ENCODE measurements around the gene EID1.

DNA sequence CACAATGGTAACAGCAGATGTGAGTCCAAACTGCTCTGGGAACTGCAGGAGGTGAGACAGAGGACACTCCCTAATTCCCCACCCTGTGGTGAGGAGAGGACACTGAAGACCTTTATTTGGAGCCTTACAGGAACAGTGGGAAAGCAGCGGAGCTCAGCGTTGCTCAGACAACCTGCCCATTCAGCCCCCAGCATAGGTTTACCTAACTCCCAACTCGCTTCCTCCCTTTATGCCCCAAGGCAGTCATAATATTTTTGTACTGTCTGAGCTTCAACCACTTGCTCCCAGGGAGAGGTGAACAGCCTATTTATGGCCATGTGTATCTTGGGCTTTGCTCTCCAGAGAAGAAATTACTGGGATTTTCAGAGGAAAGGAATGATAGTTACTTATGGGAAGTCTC, 51.7 kb downstream of the EID1 start:
- TF ChIP-seq, protein P1, sequence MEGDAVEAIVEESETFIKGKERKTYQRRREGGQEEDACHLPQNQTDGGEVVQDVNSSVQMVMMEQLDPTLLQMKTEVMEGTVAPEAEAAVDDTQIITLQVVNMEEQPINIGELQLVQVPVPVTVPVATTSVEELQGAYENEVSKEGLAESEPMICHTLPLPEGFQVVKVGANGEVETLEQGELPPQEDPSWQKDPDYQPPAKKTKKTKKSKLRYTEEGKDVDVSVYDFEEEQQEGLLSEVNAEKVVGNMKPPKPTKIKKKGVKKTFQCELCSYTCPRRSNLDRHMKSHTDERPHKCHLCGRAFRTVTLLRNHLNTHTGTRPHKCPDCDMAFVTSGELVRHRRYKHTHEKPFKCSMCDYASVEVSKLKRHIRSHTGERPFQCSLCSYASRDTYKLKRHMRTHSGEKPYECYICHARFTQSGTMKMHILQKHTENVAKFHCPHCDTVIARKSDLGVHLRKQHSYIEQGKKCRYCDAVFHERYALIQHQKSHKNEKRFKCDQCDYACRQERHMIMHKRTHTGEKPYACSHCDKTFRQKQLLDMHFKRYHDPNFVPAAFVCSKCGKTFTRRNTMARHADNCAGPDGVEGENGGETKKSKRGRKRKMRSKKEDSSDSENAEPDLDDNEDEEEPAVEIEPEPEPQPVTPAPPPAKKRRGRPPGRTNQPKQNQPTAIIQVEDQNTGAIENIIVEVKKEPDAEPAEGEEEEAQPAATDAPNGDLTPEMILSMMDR (IDR thresholded peaks at IDR 0.05), result no peak
- TF ChIP-seq POLR2AphosphoS5 (IDR thresholded peaks at IDR 0.05; ENCODE audit: low read depth, low read length), result no peak
- TF ChIP-seq, protein P2, sequence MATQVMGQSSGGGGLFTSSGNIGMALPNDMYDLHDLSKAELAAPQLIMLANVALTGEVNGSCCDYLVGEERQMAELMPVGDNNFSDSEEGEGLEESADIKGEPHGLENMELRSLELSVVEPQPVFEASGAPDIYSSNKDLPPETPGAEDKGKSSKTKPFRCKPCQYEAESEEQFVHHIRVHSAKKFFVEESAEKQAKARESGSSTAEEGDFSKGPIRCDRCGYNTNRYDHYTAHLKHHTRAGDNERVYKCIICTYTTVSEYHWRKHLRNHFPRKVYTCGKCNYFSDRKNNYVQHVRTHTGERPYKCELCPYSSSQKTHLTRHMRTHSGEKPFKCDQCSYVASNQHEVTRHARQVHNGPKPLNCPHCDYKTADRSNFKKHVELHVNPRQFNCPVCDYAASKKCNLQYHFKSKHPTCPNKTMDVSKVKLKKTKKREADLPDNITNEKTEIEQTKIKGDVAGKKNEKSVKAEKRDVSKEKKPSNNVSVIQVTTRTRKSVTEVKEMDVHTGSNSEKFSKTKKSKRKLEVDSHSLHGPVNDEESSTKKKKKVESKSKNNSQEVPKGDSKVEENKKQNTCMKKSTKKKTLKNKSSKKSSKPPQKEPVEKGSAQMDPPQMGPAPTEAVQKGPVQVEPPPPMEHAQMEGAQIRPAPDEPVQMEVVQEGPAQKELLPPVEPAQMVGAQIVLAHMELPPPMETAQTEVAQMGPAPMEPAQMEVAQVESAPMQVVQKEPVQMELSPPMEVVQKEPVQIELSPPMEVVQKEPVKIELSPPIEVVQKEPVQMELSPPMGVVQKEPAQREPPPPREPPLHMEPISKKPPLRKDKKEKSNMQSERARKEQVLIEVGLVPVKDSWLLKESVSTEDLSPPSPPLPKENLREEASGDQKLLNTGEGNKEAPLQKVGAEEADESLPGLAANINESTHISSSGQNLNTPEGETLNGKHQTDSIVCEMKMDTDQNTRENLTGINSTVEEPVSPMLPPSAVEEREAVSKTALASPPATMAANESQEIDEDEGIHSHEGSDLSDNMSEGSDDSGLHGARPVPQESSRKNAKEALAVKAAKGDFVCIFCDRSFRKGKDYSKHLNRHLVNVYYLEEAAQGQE (IDR thresholded peaks at IDR 0.05; ENCODE audit: insufficient read depth in 1 of 2, low read depth in 2 of 2, low read length in 1 of 2), result no peak
